RPMI8226 (cell line): ENCODE data around the gene IMMP2L.
"Not testable (repeated sequence)": the region's sequence is repeated elsewhere in the genome, so short reads cannot be mapped to it uniquely, and the experiment has no call there.

ENCODE experiments used
- DNase-seq: peaks from one replicate; pipeline ENCODE4 v3.0.0-alpha.2; 2015

The IMMP2L gene

DNA sequence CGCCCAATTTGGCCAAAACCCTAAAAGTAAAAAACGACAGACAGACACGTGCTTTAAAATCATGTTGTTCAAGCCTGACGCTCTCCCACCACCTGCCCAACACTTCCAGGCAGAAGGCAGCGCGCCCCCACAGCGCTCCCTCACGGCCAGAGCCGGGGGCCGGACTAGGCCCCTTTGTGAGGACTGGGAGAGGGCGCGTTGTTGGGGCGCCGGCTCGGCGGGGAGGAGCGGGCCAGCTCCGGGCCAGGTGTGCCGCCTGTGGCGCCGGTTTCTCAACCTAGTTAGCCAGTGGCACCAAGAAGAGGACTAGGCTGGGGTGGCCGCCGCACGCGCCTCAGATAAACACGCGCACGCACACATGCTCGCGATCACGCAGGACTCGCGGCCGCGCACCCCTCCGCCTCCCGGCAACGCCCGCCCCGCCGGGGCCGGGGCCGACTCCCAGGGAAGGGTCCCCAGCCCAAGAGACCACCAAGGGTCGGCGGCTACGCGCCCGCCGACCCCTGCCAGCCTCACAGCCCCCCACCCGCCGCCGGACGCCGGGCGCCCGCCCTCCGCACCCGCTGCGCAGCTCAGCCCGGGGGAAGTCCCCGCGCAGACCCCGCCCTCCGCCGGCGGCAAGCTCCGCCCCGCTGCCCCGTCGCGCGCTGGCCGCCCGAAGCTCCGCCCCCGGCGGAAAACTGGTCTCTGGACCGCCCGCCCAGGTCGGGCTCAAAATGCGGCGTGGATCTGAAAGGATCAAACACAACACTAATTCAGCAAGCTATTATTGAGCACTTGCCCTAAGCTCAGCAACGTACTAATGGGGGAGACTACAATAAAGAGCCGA, at the start of gene IMMP2L:
Gene IMMP2L, minus strand, starts transcription at position 589 of the 829 bp plus-strand sequence.
- DNase-seq = peak; percentile 95

DNA sequence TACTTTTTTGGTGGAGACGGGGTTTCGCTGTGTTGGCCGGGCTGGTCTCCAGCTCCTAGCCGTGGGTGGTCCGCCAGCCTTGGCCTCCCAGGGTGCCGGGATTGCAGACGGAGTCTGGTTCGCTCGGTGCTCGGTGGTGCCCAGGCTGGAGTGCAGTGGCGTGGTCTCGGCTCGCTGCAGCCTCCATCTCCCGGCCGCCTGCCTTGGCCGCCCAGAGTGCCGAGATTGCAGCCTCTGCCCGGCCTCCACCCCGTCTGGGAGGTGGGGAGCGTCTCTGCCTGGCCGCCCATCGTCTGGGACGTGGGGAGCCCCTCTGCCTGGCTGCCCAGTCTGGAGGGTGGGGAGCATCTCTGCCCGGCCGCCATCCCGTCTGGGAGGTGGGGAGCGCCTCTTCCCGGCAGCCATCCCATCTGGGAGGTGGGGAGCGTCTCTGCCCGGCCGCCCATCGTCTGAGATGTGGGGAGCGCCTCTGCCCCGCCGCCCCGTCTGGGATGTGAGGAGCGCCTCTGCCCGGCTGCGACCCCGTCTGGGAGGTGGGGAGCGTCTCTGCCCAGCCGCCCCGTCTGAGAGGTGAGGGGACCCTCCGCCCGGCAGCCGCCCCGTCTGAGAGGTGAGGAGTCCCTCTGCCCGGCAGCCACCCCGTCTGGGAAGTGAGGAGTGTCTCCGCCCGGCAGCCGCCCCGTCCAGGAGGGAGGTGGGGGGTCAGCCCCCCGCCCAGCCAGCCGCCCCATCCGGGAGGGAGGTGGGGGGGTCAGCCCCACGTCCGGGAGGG, 47.4 kb upstream of the IMMP2L start:
- not testable (repeated sequence) for DNase-seq

DNA sequence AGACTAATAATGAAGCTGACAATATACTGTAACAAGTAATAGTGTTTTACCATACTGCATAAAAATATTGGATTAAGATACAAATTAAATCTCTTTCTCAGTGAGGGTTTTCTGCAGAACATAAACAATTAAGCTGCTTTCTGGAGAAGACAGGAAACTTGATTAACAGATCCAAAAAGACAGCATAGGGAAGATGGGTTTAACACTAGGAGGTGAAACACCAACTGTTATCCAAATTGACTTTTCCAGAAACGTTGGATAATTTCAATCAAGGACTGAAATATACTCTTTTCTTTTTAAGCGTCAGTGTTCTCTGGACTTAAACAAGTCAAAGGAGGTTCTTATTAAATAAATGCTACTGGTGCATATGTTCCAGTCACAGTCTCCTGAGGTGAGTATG, 45.3 kb upstream of the IMMP2L start:
- DNase-seq = no peak

DNA sequence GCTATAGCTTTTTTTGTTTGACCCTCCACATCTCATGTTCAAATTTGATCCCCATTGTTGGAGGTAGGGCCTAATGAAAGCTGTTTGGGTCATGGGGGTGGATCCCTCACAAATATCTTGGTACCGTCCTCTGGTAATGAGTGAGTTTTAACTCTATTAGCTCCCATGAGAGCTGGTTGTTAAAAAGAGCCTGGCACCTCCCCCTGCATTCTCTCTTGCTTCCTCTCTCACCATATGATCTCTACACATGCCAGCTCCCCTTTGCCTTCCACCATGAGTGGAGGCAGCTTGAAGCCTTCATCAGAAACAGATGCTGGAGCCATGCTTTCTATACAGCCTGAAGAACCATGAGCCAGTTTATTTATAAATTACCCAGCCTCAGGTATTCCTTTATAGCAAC, 43.0 kb upstream of the IMMP2L start:
- no peak for DNase-seq

DNA sequence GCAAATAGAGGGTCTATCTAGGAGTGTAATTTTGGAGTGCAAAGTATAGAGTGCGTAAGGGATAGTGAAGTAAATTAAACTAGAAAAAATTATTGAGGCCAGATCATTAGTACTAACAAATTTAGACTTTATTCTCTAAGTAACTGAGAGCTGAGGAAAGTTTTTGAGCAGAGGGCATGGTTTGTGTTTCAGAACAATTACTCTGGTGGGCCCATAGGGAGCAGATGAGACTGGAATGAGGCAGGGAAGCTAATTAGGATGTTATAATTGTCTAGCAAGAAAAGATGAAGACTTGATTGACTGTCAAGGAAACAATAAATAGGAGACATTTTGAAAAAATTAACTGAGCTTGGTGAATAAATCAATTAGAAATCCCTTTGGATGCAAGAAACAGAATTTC, 37.8 kb upstream of the IMMP2L start:
- no peak for DNase-seq

DNA sequence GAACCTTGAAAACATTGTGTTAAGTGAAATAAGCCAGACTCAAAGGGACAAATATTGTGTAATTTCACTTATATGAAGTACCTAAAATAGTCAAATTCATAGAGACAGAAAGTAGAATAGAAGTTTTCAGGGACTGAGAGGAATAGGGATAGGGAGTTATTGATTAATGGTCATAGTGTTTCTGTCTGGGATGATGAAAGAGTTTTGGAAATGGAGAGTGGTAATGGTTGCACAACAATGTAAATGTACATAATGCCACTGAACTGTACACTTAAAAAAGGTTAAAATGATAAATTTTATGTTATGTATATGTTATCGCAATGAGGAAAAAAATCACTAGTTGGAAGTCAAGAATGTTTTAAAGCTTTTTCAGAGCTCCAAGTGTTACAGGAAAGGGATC, 33.5 kb upstream of the IMMP2L start:
- no peak for DNase-seq

DNA sequence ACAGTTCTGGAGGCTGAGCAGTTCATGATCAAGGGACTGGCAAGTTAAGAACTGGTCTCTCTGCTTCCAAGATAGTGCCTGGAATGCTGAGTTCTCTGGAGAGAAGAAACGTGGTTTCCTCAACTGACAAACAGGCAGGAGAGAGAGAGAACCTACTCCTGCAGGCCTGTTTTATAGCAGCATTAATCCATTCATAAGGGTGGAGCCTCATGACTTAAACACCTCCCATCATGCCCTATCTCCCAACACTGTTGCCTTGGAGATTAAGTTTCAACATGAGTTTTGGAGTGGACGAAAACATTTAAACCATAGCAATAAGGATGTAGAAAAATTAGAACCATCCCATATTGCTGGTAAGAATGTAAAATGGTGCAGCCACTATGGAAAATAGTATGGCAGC, 32.3 kb upstream of the IMMP2L start:
- DNase-seq = no peak

DNA sequence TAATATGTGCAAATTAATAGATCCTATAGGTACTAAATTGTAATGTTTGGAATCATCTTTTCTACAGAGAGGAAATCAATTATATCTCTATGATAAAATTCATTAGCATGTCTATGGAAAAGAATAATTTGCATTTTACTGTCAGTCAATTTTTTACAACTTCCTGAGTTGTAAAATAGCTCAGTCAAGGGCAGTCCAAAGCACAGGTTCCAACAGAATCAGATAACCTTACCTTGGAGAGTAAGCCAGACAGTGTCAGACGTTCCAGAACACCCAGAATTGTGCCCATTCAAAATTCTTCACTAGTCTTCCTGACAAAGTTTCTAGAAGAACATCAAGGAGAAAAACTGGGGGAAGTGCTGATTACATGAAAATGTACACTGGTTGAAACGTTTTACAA, 31.1 kb upstream of the IMMP2L start:
- DNase-seq = no peak

DNA sequence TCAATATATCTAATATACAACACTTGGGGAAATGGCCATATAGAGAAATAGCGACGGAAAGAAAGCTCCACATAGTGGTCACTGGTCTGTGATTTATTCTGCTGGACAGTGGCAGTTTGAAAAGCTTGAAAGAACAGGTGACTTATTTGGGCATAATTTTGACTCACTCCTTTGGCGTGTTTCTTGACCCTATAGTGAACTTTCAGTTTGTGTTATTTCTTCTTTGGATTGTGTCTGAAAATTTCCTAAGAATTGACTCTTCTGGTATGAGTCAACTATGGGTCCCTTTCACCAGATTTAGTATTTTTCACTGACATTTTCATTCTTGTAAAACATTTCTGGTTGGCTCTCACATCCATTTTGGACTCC, 25.8 kb upstream of the IMMP2L start:
- no peak for DNase-seq

DNA sequence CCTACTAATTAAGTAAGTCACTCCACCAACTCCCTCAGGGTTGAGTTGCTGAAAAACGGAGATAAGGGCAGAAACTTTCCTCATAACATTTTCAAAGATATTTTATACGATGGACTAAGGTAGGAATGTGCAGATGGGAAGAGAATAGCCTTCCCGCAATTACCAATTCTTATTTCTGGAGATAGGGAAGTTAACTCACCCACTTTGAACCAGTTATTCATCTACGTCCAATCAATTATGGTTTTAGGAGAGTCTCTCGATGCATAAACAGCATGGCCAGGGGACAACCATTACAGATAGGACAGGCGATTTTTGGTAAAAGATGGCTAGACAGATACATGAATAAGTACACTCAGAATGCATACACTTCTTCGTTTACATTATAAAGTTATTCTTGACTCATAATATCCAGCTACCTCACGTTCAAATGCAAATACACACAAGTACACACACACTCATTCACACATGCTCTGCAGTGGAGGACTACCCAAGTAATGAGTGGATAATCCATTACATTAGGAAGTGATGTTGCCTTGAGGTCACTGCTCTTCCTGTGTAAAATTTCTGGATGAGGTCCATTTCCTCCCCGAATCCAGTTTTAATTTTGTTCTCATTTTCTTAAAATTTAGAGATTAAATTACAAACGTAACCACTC, 25.2 kb upstream of the IMMP2L start:
- no peak for DNase-seq

DNA sequence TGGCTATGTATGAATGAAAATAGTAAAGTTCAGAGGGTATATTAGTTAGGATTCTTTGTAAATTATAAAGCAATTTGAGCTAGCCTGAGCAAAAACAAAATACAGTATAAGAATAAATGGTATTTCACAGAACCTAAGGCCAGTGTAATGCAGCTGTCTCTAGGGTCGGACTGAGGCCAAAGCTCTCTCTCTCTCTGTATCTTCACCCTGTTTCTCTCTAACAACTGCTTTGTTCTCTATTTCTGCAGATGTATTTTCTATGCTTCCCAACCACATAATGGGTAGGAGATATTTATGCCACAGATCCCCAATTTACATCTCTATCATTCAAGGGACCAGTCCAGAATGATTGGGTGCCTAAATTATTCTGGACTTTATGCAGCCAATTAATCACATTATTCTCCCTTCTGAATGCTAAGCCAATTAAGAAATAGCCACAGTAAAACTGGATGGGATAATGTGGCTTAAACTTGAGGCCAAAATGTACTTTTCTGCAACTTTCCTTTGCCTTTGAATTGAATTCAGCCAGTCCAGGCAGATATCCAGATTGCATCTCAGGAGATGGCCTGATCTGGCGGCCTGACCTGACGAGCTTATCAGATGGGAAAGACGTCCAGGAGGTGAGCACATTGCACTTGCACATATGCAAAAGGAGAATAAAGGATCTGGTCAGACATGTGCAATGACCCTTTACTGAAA, 24.6 kb upstream of the IMMP2L start:
- DNase-seq = no peak

DNA sequence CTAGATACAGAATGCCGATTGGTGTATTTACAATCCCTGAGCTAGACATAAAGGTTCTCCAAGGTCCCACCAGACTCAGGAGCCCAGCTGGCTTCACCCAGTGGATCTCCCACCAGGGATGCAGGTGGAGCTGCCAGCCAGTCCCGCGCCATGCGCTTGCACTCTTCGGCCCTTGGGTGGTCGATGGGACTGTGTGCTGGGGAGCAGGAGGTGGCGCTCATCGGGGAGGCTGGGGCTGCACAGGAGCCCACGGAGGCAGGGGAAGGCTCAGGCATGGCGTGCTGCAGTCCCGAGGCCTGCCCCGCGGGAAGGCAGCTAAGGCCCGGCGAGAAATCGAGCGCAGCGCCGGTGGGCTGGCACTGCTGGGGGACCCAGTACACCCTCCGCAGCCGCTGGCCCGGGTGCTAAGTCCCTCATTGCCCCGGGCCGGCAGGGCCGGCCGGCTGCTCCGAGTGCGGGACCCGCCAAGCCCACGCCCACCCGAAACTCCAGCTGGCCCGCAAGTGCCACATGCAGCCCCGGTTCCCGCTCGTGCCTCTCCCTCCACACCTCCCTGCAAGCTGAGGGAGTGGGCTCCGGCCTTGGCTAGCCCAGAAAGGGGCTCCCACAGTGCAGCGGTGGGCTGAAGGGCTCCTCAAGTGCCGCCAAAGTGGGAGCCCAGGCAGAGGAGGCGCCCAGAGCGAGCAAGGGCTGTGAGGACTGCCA, 19.6 kb upstream of the IMMP2L start:
- DNase-seq = not testable (repeated sequence)

DNA sequence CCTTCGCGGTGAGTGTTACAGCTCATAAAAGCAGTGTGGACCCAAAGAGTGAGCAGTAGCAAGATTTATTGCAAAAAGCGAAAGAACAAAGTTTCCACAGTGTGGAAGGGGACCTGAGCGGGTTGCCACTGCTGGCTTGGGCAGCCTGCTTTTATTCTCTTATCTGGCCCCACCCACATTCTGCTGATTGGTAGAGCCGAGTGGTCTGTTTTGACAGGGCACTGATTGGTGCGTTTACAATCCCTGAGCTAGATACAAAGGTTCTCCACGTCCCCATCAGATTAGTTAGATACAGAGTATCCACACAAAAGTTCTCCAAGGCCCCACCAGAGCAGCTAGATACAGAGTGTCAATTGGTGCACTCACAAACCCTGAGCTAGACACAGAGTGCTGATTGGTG, 18.9 kb upstream of the IMMP2L start:
- not testable (repeated sequence) for DNase-seq

DNA sequence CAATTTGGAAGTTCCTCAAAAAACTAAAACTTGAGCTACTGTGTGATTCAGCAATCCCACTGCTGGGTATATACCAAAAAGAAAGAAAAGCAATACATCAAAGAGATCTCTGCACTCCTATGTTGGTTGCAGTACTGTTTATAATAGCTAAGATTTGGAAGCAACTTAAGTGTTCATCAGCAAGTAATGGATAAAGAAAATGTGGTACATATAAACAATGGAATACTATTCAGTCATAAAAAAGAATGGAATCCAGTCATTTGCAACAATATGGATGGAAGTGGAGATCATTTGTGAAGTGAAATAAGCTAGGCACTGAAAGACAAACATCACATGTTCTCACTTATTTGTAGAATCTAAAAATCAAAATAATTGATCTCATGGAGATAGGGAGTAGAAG, 16.5 kb upstream of the IMMP2L start:
- DNase-seq = no peak

DNA sequence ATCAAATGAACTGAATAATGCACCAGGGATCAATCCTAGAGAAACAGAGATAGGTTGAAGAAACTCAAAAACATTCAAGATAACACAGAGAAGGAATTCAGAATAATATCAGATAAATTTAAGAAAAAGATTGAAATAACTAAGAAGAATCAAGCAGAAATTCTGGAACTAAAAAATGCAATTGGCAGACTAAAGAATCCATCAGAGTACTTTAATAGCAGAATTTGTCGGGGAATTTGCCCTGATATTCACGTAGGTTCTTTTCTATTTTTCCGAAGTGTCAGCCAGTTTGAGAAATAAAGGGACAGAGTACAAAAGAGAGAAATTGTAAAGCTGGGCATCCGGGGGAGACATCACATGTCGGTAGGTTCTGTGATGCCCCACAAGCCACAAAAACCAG, 9.4 kb upstream of the IMMP2L start:
- no peak for DNase-seq

DNA sequence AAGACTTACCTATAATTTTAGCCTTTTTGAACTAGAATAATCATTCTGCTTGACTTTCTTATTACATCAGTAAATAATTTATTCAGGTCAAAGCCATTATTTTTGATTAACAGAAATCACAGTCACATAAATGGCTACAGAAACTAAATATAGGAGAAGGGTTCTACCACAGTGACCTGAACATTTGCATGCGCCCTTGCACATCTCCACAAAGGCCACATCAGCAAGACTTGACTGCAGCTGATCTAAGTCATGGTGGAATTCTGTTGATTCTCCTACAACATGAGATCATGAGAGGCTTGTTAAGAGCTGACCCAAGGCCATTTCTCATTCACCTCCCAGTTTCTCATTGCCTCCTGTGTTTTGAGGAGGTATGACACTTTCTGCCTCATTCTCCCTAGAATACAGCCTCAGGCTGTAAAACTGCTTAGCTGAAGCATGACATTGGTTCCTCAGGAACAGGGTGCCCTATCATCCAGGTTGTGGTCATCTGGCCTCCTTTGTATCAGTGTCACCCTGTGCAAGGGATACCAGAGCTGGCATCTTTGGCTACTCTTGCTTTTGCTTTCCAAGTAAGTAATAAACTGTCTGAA, 6.7 kb upstream of the IMMP2L start:
- no peak for DNase-seq

DNA sequence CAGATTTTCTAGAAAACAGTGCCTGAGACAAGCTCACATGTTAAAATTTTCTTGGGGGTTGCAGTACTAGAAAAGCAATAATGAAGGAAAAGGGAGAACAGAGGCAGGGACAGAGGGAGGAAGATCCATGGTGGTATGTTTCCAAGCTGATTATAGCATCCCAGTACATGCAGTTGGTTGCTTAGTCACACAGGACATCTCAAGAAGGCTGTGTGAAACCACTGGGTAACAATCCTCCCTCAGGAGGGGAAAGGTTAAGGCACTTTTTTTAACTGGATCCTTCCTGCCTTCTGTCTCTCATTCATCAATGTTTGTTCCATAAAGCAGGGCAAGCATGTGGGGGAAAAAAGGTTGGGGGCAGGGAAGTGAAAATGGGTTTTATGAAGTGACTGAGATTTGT, 6.1 kb upstream of the IMMP2L start:
- no peak for DNase-seq

DNA sequence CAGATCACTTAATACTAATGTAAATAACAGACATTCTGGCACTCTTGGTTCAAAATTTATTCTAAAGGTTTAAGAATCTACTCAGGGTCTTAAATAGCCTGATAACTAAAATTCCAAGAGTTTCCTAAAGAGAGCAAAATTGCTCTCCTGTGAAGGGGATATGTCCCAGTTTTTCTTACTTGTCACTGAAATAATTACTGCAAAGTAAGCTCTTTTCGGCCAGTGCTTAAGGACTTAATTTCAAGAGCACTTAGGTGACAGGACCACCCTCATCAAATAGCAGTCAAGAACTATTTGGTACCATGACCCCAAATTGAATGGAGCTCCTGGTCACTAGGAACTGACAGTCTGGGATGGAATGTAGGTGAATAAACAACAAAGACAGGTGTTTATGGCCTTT, 1.8 kb upstream of the IMMP2L start:
- DNase-seq = no peak

DNA sequence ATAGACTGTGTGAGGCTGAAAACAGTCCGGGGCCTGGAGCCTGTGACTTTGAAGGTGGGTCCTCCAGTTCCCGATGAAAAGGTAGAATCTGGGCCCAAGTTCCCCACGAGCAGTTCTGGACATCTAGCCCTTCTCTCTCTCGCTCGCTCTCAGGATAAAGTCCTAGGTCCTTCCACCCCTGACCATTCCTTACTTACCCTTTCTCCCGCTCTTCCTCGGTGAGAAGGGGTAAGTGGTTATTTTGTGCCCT, 713 bp downstream of the IMMP2L start:
- DNase-seq = no peak

DNA sequence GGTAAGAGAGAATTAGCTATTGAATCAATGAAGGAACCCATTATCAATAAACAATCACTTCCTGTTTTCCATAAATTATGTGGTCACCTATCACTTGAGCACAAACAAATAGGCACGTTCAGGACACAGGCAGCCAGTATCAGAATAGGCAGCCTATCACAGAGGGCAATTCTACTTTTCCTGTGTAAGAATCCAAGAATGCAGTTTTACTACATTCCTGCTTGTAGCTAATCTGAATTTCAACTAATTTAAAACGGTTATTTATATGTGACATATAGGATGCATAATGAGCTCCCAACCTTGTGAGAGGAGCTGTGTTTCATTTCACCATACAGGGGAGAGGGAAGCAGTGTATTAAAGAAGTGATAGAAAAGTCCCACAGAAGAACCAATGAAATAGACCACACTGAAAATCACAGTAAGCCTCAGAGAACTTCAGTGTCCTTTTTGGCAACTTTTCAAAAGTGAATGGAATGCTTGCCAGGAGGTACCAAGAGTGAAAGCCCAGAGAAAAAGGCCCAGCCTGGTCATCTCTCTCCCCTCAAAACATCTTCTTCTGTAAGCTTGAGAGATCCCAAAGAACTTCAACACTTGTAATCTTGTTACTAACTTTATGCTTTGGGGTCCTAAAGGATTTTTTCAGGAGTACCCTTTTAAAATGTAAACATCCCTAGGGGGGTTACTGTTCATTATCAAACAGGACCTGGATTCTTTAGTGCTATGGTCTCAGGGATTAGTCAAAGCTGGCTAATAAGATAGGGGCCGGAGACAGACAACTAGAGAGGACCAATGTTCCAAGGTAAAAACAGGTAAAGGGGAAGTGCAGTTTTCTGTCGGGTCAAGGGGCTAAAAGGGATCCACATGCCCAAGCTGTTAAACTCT, 1.3 kb downstream of the IMMP2L start:
- peak; percentile 64 for DNase-seq

DNA sequence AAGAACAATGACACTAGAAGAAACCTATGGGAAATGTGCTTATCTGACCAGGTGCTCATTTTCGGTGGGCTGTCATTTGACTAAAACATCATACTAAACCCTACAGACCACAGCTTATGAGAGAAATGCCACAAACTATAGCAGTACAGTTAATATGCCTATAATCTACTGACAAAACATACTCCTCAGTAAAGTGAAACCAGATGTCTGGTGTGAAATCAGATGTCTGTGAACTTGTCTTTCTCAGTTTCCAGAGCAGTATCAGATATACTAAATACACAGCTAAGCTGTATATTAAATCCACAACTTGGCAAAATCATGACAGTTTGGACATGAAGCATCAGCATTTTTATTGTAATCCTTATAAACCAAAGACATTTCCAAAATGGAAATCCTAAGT, 3.3 kb downstream of the IMMP2L start:
- DNase-seq = no peak

DNA sequence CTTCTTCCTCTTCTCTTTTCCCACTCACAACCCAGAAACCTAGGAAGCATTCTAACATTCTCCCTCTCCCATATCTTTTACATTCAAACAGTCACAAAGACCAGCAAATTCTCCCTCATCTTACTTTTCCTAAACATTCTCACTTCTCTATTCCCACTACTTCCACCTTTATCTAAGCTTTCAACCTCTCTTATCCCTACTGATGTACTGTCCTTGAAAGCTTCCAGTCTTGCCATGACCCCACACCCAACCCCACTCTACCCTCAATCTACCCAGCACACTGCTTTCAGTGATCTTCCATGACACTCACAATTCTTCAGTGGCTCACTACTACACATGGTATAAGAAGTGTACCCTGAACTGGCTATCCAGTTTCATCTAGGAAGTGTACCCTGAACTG, 5.3 kb downstream of the IMMP2L start:
- DNase-seq = no peak
